Measurements from ENCODE around the gene HDAC1. TPM values are rescaled to one million over a fixed set of nuclear protein-coding genes. Genes with fewer than 3 reads are reported as not detected.

Gene HDAC1
- total and polyA plus RNA-seq, 2 of the 4 experiments (the other 2 are of a cell fraction), result 95.5 to 139 TPM

DNA sequence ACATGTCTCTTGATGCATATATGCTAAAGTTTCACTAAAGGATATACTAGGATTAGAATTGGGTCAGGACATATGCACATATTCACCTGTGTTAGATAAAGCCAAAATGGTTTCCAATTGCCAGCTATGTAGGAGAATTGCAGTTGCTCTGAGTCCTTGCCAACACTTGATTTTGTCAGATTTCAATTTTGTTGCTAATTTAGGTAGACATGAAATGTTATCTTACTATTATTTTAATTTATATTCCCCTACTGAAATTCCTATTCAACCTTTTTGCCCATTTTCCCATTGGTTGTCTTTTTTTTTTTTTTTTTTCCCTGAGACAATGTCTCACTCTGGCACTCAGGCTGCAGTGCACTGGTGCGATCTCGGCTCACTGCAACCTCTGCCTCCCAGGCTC, 13.4 kb downstream of the HDAC1 start:
- in situ Hi-C loops (cut with MboI; ENCODE audit: low sequenced_read_pairs), result no loop called here
- no peak overlapping the region for H3K56ac ChIP-seq (ENCODE audit: extremely low read depth, insufficient read depth, low read length)
- no peak overlapping the region for H2AK5ac ChIP-seq (ENCODE audit: low read depth, low read length)
- peaks cover 5% of the 10 kb centered on the region for H3K4me1 ChIP-seq (ENCODE audit: control insufficient read depth, insufficient read depth, low read length)
- H3K9me1 ChIP-seq (ENCODE audit: insufficient read depth, low read length), result peaks cover 10% of the 10 kb centered on the region
- no peak for DNase-seq
- ATAC-seq (ENCODE audit: low read depth), result no peak
- H3K4ac ChIP-seq (ENCODE audit: low read depth, low read length), result no peak overlapping the region
- dilution Hi-C loops (cut with HindIII; ENCODE audit: low sequenced_read_pairs, unreplicated experiment), result no loop called here
- H3K27me3 ChIP-seq (ENCODE audit: control insufficient read depth, insufficient read depth, low read length), result no peaks in the 10 kb centered on the region
- WGBS, 2 experiments (ENCODE audit: extremely low coverage in 2 of 2, insufficient read length in 1 of 2), result no CpG with 5 or more reads among the region's 2 CpGs
- no peak overlapping the region for H3K9ac ChIP-seq (ENCODE audit: low read depth, low read length)
- H3K4me3 ChIP-seq (ENCODE audit: insufficient read depth, low read depth, low read length), result no peak overlapping the region
- no peak overlapping the region for H4K91ac ChIP-seq (ENCODE audit: insufficient read depth, low read depth, low read length)
- ChIA-PET POLR2A (ENCODE audit: unreplicated experiment) (no interaction called here), CTCF (interaction anchor here (1.3 kb wide), 1 partner anchor 11 kb away, joined by 3 read pairs; no protein-coding TSS in a partner anchor)
- H4K5ac ChIP-seq (ENCODE audit: low read depth, low read length), result no peak overlapping the region
- intact Hi-C loops (cut with micrococcal nuclease), result no loop called here
- no peaks in the 10 kb centered on the region; the same call in 1 of the 2 replicates for H3K9me3 ChIP-seq (ENCODE audit: control insufficient read depth, insufficient read depth, low read length)
- H2AFZ ChIP-seq (replicated peaks; ENCODE audit: low read length, poor library complexity), result no peak overlapping the region
- no peak overlapping the region for H2BK15ac ChIP-seq (ENCODE audit: low read depth, low read length)
- no peak overlapping the region for H2AK9ac ChIP-seq (replicated peaks; ENCODE audit: low read depth, low read length, poor library complexity)
- H3K79me1 ChIP-seq (ENCODE audit: low read depth in 1 of 2, low read length in 2 of 2), result peaks cover 41 to 73% of the 10 kb centered on the region in 2 experiments
- no peak overlapping the region for H3K27ac ChIP-seq (ENCODE audit: insufficient read depth, low read length)
- no peak overlapping the region for H3K4me2 ChIP-seq (ENCODE audit: low read depth, low read length)
- H2BK5ac ChIP-seq (ENCODE audit: low read depth, low read length, poor library complexity, severe bottlenecking), result no peak overlapping the region
- BruUV-seq (replicated peaks), result no TSS peak
- no peak overlapping the region for H2BK20ac ChIP-seq (ENCODE audit: low read depth, low read length)
- no peak overlapping the region for H3K14ac ChIP-seq (replicated peaks; ENCODE audit: low read depth, low read length)
- no peak overlapping the region for H4K8ac ChIP-seq (ENCODE audit: low read depth in 2 of 2, low read length in 2 of 2)
- TF ChIP-seq, protein P1, sequence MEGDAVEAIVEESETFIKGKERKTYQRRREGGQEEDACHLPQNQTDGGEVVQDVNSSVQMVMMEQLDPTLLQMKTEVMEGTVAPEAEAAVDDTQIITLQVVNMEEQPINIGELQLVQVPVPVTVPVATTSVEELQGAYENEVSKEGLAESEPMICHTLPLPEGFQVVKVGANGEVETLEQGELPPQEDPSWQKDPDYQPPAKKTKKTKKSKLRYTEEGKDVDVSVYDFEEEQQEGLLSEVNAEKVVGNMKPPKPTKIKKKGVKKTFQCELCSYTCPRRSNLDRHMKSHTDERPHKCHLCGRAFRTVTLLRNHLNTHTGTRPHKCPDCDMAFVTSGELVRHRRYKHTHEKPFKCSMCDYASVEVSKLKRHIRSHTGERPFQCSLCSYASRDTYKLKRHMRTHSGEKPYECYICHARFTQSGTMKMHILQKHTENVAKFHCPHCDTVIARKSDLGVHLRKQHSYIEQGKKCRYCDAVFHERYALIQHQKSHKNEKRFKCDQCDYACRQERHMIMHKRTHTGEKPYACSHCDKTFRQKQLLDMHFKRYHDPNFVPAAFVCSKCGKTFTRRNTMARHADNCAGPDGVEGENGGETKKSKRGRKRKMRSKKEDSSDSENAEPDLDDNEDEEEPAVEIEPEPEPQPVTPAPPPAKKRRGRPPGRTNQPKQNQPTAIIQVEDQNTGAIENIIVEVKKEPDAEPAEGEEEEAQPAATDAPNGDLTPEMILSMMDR (conservative IDR thresholded peaks at IDR 0.05; ENCODE audit: low read depth, low read length), result no peak
- no peak for TF ChIP-seq FOS (IDR thresholded peaks at IDR 0.05; ENCODE audit: low read depth, low read length)
- TF ChIP-seq NFE2L2 (IDR thresholded peaks at IDR 0.05; ENCODE audit: low read depth, low read length), result no peak
- no peak for TF ChIP-seq RAD21 (IDR thresholded peaks at IDR 0.05; ENCODE audit: low read length)
- no peak overlapping the region for H3K23ac ChIP-seq (ENCODE audit: low read depth, low read length)
- no peak overlapping the region for H2BK120ac ChIP-seq (ENCODE audit: low read depth, low read length)
- H4K20me1 ChIP-seq (ENCODE audit: insufficient read depth, low read length), result peaks cover 25% of the 10 kb centered on the region
- peaks cover 26% of the 10 kb centered on the region for H3K36me3 ChIP-seq (ENCODE audit: control insufficient read depth, insufficient read depth, low read length)
- H3K18ac ChIP-seq (ENCODE audit: low read depth, low read length), result no peak overlapping the region

All from IMR-90 (cell line).